ENCODE measurements around the gene TK2. TPM values are rescaled to one million over a fixed set of nuclear protein-coding genes. Genes with fewer than 3 reads are reported as not detected.

The TK2 gene
- total RNA-seq, 3 donors from 2014 or later: 33.1 to 98.4 (median 40.4) TPM

- no peak for DNase-seq (ENCODE audit: low spot score in 2 of 2)
- Histone ChIP-seq H3K27ac (no peak overlapping the region), H3K36me3 (no peaks in the 10 kb centered on the region), H3K4me3 (no peak overlapping the region), H3K27me3 (no peaks in the 10 kb centered on the region), H3K4me1 (no peaks in the 10 kb centered on the region), H3K9me3 (no peaks in the 10 kb centered on the region)
- TF ChIP-seq POLR2AphosphoS5 (IDR thresholded peaks at IDR 0.05) (no peak), POLR2A (IDR thresholded peaks at IDR 0.05) (no peak), CTCF (IDR thresholded peaks at IDR 0.05) (no peak)
- intact Hi-C loops (cut with DNase I; ENCODE audit: low total_unique reads): no loop called here
Observed at GRCh38 chr16:66561381-66562080, 11.6 kb upstream of the TK2 start.

DNA sequence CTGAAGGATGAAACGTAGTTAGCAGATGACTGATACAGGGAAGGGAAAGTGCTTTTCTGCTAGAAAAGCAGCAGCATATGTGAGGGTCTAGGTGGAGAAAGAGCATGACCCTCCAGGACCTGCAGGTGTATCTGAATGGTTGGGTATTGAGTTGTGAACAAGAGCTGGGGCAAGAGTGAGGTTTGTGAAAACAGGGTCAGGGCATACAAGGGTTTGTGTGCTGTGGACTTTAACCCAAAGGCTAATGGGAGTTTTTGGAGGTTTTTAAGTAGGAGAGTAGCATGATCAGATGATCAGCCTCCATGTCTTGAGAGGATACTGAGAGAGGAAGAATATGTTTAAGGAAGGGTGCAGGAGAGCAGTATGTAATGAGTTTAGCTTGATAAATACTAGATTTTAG lies 10.2 kb upstream of the TK2 start:
- no peak for DNase-seq (ENCODE audit: low spot score in 2 of 2)
- H3K36me3 ChIP-seq: no peaks in the 10 kb centered on the region
- no peak overlapping the region for H3K4me3 ChIP-seq
- no peaks in the 10 kb centered on the region for H3K27me3 ChIP-seq
- H3K9me3 ChIP-seq: no peaks in the 10 kb centered on the region
- TF ChIP-seq CTCF (IDR thresholded peaks at IDR 0.05) (no peak), POLR2AphosphoS5 (IDR thresholded peaks at IDR 0.05) (no peak), POLR2A (IDR thresholded peaks at IDR 0.05) (no peak)
- intact Hi-C loops (cut with DNase I; ENCODE audit: low total_unique reads): no loop called here
- H3K27ac ChIP-seq: no peak overlapping the region
- no peaks in the 10 kb centered on the region for H3K4me1 ChIP-seq

DNA sequence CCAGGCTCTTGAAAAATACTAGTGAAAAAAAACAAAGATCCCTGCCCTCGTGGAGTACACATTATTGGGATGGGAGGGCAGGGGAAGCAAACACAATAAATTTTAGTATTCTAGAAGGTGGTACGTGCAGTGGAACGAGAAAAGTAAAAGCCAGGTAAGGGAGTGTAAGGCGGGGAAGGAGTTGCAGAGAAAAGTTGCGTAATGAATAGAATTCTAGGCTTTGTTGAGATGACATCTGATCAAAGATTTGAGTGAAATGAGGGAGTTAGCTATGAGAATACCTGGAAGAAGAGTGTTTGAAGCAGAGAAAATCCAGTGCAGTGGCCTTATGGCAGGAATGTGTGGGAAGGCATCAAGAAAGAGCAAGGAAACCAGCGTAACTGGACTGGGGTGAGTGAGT lies 4.6 kb upstream of the TK2 start:
- TF ChIP-seq POLR2A (IDR thresholded peaks at IDR 0.05) (no peak), POLR2AphosphoS5 (IDR thresholded peaks at IDR 0.05) (no peak), CTCF (IDR thresholded peaks at IDR 0.05) (no peak)
- no peaks in the 10 kb centered on the region for H3K4me1 ChIP-seq
- DNase-seq (ENCODE audit: low spot score in 2 of 2): no peak
- H3K27ac ChIP-seq: no peak overlapping the region
- H3K27me3 ChIP-seq: no peaks in the 10 kb centered on the region
- intact Hi-C loops (cut with DNase I; ENCODE audit: low total_unique reads): no loop called here
- no peaks in the 10 kb centered on the region for H3K36me3 ChIP-seq
- no peak overlapping the region for H3K4me3 ChIP-seq
- H3K9me3 ChIP-seq: no peaks in the 10 kb centered on the region

GRCh38 chr16:66554021-66554420 lies 4.1 kb upstream of the TK2 start:
- TF ChIP-seq CTCF (IDR thresholded peaks at IDR 0.05): no peak
- no peak for TF ChIP-seq POLR2A (IDR thresholded peaks at IDR 0.05)
- no peak for TF ChIP-seq POLR2AphosphoS5 (IDR thresholded peaks at IDR 0.05)
- intact Hi-C loops (cut with DNase I; ENCODE audit: low total_unique reads): no loop called here
- Histone ChIP-seq H3K36me3 (no peaks in the 10 kb centered on the region), H3K27ac (no peak overlapping the region), H3K4me1 (no peaks in the 10 kb centered on the region), H3K4me3 (no peak overlapping the region), H3K9me3 (no peaks in the 10 kb centered on the region), H3K27me3 (no peaks in the 10 kb centered on the region)
- no peak for DNase-seq (ENCODE audit: low spot score in 2 of 2)

GRCh38 chr16:66553223-66553622 lies 3.3 kb upstream of the TK2 start:
- no peak for TF ChIP-seq CTCF (IDR thresholded peaks at IDR 0.05)
- TF ChIP-seq POLR2AphosphoS5 (IDR thresholded peaks at IDR 0.05): no peak
- TF ChIP-seq POLR2A (IDR thresholded peaks at IDR 0.05): no peak
- no peaks in the 10 kb centered on the region for H3K4me1 ChIP-seq
- DNase-seq (ENCODE audit: low spot score in 2 of 2): no peak
- H3K4me3 ChIP-seq: peak overlapping the region; percentile 65 to 75 (median 72)
- no peaks in the 10 kb centered on the region for H3K36me3 ChIP-seq
- no peaks in the 10 kb centered on the region for H3K9me3 ChIP-seq
- peak overlapping the region in 1 of 2 donors; percentile 95 for H3K27ac ChIP-seq
- H3K27me3 ChIP-seq: no peaks in the 10 kb centered on the region
- intact Hi-C loops (cut with DNase I; ENCODE audit: low total_unique reads): no loop called here

All from breast epithelium (tissue), 4 donors.